Sigmoid colon (tissue), 3 donors: ENCODE data around the gene CTSA.

ENCODE experiments used
- POLR2A ChIP-seq, 2 donors: fragments of 450-650 bp; IDR thresholded peaks; one replicate each; pipeline ENCODE4 v1.6.1; 2016; ENCODE audit warnings: antibody characterized with exemption in 2 of 2, mild to moderate bottlenecking in 2 of 2, moderate library complexity in 2 of 2
- TF ChIP-seq, protein P1 (sequence below), 4 experiments: fragments of 450-650 bp in 3 of 4; fragments of 200-600 bp in 1 of 4; IDR thresholded peaks; one replicate each; pipeline ENCODE4 v1.5.1; 2016 to 2019; ENCODE audit warnings: antibody characterized with exemption in 4 of 4, mild to moderate bottlenecking in 3 of 4, moderate library complexity in 2 of 4

DNA sequence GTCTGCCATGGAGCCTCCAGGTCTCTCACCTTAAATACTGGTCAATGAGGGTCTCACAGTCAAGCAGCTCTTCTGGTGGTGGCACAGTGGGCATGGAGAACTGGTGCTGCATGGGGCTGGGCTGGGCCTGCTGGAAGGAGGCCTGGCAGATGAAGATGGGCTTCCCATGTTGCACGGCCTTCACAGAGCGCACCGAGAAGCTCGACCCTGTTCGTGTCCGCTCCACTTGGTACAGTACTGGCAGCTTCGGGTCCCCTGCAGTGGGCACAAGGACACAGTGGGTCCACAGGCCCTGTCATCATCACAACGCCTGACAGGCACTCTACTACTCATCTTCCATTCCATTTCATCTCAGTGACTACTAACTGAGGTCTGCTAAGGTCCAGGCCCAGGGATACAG is 42.7 kb upstream of the CTSA start:
- no peak for TF ChIP-seq POLR2A (IDR thresholded peaks at IDR 0.05)
- TF ChIP-seq, protein P1, sequence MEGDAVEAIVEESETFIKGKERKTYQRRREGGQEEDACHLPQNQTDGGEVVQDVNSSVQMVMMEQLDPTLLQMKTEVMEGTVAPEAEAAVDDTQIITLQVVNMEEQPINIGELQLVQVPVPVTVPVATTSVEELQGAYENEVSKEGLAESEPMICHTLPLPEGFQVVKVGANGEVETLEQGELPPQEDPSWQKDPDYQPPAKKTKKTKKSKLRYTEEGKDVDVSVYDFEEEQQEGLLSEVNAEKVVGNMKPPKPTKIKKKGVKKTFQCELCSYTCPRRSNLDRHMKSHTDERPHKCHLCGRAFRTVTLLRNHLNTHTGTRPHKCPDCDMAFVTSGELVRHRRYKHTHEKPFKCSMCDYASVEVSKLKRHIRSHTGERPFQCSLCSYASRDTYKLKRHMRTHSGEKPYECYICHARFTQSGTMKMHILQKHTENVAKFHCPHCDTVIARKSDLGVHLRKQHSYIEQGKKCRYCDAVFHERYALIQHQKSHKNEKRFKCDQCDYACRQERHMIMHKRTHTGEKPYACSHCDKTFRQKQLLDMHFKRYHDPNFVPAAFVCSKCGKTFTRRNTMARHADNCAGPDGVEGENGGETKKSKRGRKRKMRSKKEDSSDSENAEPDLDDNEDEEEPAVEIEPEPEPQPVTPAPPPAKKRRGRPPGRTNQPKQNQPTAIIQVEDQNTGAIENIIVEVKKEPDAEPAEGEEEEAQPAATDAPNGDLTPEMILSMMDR (IDR thresholded peaks at IDR 0.05) = no peak
